ENCODE data around the gene ERI2. TPM values are rescaled to one million over a fixed set of nuclear protein-coding genes. Genes with fewer than 3 reads are reported as not detected.
A peak's percentile ranks its signal among the peaks of the same experiment; 100 is the strongest.

The ERI2 gene, protein sequence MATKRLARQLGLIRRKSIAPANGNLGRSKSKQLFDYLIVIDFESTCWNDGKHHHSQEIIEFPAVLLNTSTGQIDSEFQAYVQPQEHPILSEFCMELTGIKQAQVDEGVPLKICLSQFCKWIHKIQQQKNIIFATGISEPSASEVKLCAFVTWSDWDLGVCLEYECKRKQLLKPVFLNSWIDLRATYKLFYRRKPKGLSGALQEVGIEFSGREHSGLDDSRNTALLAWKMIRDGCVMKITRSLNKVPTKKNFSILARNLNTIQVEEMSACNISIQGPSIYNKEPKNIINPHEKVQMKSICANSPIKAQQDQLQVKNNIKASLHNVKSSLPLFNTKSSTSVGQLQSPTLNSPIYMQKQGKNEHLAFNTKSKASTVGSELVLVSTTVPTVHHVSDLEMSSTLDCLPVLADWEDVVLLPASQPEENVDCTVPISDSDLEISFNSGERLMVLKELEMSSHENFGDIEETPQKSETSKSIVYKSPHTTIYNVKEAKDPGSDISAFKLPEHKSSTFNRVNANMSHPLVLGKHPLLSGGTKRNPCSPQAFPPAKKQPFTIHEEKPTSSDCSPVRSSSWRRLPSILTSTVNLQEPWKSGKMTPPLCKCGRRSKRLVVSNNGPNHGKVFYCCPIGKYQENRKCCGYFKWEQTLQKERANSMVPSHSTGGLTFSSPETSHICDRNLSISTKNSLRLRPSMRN
- total RNA-seq = 17.6 TPM
- long read RNA-seq, partial matches to known transcripts = 8 of 27 reads
- long read RNA-seq, other reads (novel, unspliced or antisense) = 13 of 27 reads

DNA sequence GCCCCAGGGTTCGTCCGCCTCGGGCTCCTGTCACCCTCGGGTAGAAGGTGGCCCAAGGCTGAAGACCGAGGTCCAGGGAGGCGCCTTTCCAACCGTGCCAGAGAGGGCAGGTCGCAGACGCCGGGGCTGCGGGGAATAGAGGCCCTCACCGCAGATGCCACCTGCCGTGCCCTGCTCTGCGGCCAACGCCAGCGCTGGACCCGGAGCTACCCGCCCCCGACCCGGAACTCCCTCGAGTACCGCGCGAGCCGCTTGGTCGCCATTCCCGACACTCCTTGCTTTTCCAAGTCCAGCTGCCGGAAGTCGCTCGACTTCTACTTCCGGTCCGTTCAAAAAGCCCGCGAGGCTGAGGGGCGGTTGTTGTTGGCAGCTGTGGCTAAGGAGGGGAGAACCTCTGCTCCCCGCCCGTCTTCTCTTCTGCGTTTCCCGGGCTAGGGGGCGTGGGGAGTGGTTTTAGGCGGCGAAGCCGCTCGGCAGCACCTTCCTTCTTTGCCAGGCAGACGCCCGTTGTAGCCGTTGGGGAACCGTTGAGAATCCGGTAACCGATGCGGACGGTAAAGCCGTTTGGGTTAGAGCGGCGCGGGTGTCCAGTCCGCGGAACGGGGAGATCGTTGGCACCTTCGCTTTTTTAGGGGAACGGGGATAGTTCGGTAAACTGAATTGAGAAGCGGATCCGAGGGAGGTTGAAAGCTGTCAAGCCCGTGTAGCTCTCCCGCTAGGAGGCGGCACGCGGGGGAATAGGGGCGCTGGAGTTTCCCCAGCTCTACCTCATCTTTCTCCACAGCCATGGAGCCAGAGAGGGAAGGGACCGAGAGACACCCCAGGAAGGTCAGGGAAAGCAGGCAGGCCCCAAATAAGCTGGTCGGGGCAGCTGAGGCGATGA is at the start of gene ERI2, which contains the start of gene REXO5:
TSS of gene ERI2 (minus strand) at position 305 of the 883 bp plus-strand sequence. CDS start at position 263, 42 bp downstream.
TSS of gene REXO5 (plus strand) at position 360 of the 883 bp plus-strand sequence. CDS start at position 787, 427 bp downstream.
- Histone ChIP-seq H3K4me1 (peaks cover 15% of the 10 kb centered on the region), H3K27me3 (ENCODE audit: low read depth) (no peaks in the 10 kb centered on the region), H3K9me3 (no peaks in the 10 kb centered on the region), H3K27ac (peak within 1 kb of the TSS; percentile 91), H3K36me3 (peaks cover 4% of the 10 kb centered on the region), H3K4me3 (peak within 1 kb of the TSS; percentile 81)
- DNase-seq (peak; percentile 92), ATAC-seq (peak; percentile 95 to 98)
- TF ChIP-seq, protein P1, sequence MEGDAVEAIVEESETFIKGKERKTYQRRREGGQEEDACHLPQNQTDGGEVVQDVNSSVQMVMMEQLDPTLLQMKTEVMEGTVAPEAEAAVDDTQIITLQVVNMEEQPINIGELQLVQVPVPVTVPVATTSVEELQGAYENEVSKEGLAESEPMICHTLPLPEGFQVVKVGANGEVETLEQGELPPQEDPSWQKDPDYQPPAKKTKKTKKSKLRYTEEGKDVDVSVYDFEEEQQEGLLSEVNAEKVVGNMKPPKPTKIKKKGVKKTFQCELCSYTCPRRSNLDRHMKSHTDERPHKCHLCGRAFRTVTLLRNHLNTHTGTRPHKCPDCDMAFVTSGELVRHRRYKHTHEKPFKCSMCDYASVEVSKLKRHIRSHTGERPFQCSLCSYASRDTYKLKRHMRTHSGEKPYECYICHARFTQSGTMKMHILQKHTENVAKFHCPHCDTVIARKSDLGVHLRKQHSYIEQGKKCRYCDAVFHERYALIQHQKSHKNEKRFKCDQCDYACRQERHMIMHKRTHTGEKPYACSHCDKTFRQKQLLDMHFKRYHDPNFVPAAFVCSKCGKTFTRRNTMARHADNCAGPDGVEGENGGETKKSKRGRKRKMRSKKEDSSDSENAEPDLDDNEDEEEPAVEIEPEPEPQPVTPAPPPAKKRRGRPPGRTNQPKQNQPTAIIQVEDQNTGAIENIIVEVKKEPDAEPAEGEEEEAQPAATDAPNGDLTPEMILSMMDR (IDR thresholded peaks at IDR 0.05) = peak; percentile 33
- intact Hi-C loops (cut with DNase I) = no loop called here

DNA sequence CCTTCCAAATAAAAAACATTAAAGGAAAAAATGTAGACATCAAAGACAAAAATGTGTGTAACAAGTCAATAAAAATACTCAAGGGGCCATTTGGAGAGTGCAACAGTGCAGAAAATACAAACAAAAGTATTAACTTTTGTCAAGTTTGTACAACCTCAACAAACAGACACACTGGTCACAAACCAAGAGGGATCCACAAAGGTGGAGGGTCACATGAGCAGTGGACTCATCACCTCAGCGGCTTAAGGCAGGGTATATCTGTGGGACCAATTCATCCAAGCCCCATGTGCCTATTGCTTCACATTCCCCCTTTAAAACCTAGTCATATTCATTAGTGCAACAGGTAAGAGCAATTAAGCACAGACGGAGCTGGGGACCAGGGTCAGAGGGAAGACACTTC is 48.7 kb upstream of the ERI2 start:
- H3K4me3 ChIP-seq = no peak overlapping the region

DNA sequence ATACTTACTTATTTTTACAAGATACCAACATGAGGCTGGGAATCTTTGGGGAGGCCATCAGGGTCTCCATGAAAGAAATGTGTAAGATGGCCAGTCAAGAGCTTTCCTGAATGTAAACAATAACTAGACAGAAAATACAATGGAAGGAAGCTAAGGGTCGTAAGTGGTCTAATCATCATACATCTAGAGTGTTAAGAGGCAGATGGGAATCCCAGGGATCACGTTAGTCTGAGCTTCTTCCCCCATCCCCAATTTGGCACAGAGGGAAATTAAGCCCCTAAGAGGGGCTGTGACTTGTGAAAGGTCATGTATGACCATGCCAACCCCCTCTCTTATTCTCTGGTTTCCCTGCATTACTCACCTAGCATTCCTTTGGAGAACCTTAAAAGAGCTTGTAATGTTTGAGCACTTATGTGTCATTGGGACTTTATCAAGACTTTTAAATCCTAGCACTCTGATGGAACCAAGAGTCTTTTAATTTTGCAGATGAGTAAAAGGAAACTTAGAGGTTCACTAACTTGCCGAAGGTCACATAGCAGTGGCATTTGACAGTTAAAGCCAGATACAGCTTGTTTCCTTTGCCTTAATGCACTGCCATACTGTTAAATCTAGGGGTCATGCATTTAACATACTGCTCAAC is 47.8 kb upstream of the ERI2 start:
- peaks cover 65% of the 10 kb centered on the region for H3K4me1 ChIP-seq
- H3K4me3 ChIP-seq = no peak overlapping the region
- no peaks in the 10 kb centered on the region for H3K9me3 ChIP-seq
- ATAC-seq = no peak
- H3K27me3 ChIP-seq (ENCODE audit: low read depth) = no peaks in the 10 kb centered on the region
- no peaks in the 10 kb centered on the region for H3K36me3 ChIP-seq
- TF ChIP-seq, protein P1 (IDR thresholded peaks at IDR 0.05) = no peak
- no peak for DNase-seq
- H3K27ac ChIP-seq = peak overlapping the region; percentile 42
- intact Hi-C loops (cut with DNase I) = loop anchor here (10.0 kb wide), 1 partner anchor 231 kb away; no protein-coding TSS in a partner anchor

More for the DNA sequence above, 48.7 kb upstream of the ERI2 start:
- peaks cover 69% of the 10 kb centered on the region for H3K4me1 ChIP-seq
- H3K27ac ChIP-seq = no peak overlapping the region
- TF ChIP-seq, protein P1 (IDR thresholded peaks at IDR 0.05) = no peak
- DNase-seq (no peak), ATAC-seq (no peak)
- no peaks in the 10 kb centered on the region for H3K9me3 ChIP-seq
- H3K36me3 ChIP-seq = peaks cover 5% of the 10 kb centered on the region
- H3K27me3 ChIP-seq (ENCODE audit: low read depth) = no peaks in the 10 kb centered on the region
- intact Hi-C loops (cut with DNase I) = loop anchor here (10.0 kb wide), 1 partner anchor 230 kb away; no protein-coding TSS in a partner anchor

DNA sequence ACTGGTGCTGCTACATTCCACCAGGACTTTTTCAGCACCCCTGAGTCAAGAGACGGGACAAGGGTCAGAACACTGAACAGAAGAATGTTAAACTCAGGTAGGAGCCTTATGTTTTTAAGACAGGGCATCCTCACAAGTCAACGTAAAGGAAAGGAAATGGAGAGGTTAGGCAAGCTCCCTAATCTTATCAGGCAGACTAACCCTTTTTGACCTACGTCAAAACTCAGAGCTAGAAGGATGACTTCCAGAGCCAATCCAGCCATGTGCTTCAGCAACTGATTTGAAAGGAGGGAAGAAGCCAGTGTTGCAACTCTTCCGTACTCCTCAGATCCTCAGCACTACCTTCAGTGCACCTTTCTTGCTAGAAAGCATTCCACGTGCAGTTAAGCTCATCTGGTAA is 46.9 kb upstream of the ERI2 start:
- H3K27ac ChIP-seq = no peak overlapping the region
- H3K4me3 ChIP-seq = no peak overlapping the region
- ATAC-seq (peak in 1 of 2 donors; percentile 2), DNase-seq (no peak)
- no peaks in the 10 kb centered on the region for H3K9me3 ChIP-seq
- peaks cover 64% of the 10 kb centered on the region for H3K4me1 ChIP-seq
- H3K36me3 ChIP-seq = no peaks in the 10 kb centered on the region
- intact Hi-C loops (cut with DNase I) = loop anchor here (10.0 kb wide), 1 partner anchor 232 kb away; no protein-coding TSS in a partner anchor
- H3K27me3 ChIP-seq (ENCODE audit: low read depth) = no peaks in the 10 kb centered on the region
- TF ChIP-seq, protein P1 (IDR thresholded peaks at IDR 0.05) = no peak

All from lower lobe of right lung (tissue), 2 donors.